Smooth muscle cell (in vitro differentiated cells): ENCODE data around the gene PHACTR4. TPM values are rescaled to one million over a fixed set of nuclear protein-coding genes. Genes with fewer than 3 reads are reported as not detected.
"Not testable (repeated sequence)": the region's sequence is repeated elsewhere in the genome, so short reads cannot be mapped to it uniquely, and the experiment has no call there.

Experiments
- DNase-seq: peaks from one replicate; lab custom pipeline; 2025; ENCODE audit not compliant: unreplicated experiment; lab: John Stamatoyannopoulos, UW
- H2AFZ ChIP-seq: fragments of 200-600 bp; sonication (generic); 2 replicates; pipeline ENCODE4 v1.6.0; 2016; ENCODE audit warnings: antibody characterized with exemption, low read depth, mild to moderate bottlenecking
- H3F3A ChIP-seq: fragments of 200-600 bp; sonication (generic); 2 replicates; pipeline ENCODE4 v1.6.0; 2017; ENCODE audit warnings: antibody characterized with exemption, low read depth
- H3K27ac ChIP-seq: fragments of 200-600 bp; sonication (generic); 2 replicates; pipeline ENCODE4 v1.5.1; 2016; ENCODE audit warnings: low read depth, mild to moderate bottlenecking
- H3K27me3 ChIP-seq: fragments of 200-600 bp; sonication (generic); 2 replicates; pipeline ENCODE4 v1.6.1; 2016; ENCODE audit warnings: low read depth, mild to moderate bottlenecking
- H3K36me3 ChIP-seq: fragments of 200-600 bp; sonication (generic); 2 replicates; pipeline ENCODE4 v1.5.1; 2016; ENCODE audit warnings: low read depth
- H3K4me1 ChIP-seq: fragments of 200-600 bp; sonication (generic); 2 replicates; pipeline ENCODE4 v1.5.1; 2016; ENCODE audit warnings: low read depth
- H3K4me2 ChIP-seq: fragments of 200-600 bp; sonication (generic); 2 replicates; pipeline ENCODE4 v1.6.0; 2016; ENCODE audit warnings: mild to moderate bottlenecking
- H3K4me3 ChIP-seq: fragments of 200-600 bp; sonication (generic); 2 replicates; pipeline ENCODE4 v1.5.1; 2016; ENCODE audit warnings: mild to moderate bottlenecking
- H3K79me2 ChIP-seq: fragments of 200-600 bp; sonication (generic); 2 replicates; pipeline ENCODE4 v1.6.0; 2016; ENCODE audit warnings: low read depth, mild to moderate bottlenecking
- H3K9ac ChIP-seq: fragments of 200-600 bp; sonication (generic); 2 replicates; pipeline ENCODE4 v1.6.0; 2016; ENCODE audit warnings: low read depth
- H3K9me3 ChIP-seq: fragments of 200-600 bp; sonication (generic); replicated peaks from 2 replicates; pipeline ENCODE4 v1.5.1; 2016; ENCODE audit warnings: low read depth
- H4K20me1 ChIP-seq: fragments of 200-600 bp; sonication (generic); 2 replicates; pipeline ENCODE4 v1.6.0; 2016; ENCODE audit warnings: low read depth
- CTCF ChIP-seq: fragments of 200-600 bp; sonication (generic); IDR thresholded peaks from 2 replicates; pipeline ENCODE4 v1.5.1; 2017; ENCODE audit warnings: borderline replicate concordance, mild to moderate bottlenecking, antibody characterized with exemption; ENCODE audit not compliant: insufficient read depth, poor library complexity, severe bottlenecking
- WGBS: methylation state at CpG from one replicate; pipeline ENCODE4 v1.1.7; 2016; ENCODE audit warnings: low lambda C conversion rate; 5-methylcytosine and 5-hydroxymethylcytosine counted together
- polyA plus RNA-seq: library from polyadenylated mRNA; unstranded; fragments of >200 nt; fragmentation: Nextera tagmentation; extraction: Ambion mirVana; gene quantifications from 2 replicates; pipeline ENCODE4 v1.2.1, GENCODE V29; 2016
- total RNA-seq: library from RNA; depleted of rRNA; stranded (reverse); fragments of >200 nt; gene quantifications from 2 replicates; pipeline ENCODE4 v1.2.3, GENCODE V29; 2014

The PHACTR4 gene
- total and polyA plus RNA-seq, 2 experiments from 2014 or later: 15.2 to 20.2 TPM

- Histone ChIP-seq H2AFZ (no peak overlapping the region), H3K4me1 (no peaks in the 10 kb centered on the region), H3K79me2 (no peaks in the 10 kb centered on the region), H3K4me2 (no peak overlapping the region), H3K27ac (no peak overlapping the region), H3K36me3 (no peaks in the 10 kb centered on the region), H3K4me3 (no peak overlapping the region), H4K20me1 (no peaks in the 10 kb centered on the region), H3K27me3 (no peaks in the 10 kb centered on the region), H3K9me3 (no peaks in the 10 kb centered on the region), H3K9ac (no peak overlapping the region), H3F3A (no peaks in the 10 kb centered on the region)
- no peak for DNase-seq
- no peak for TF ChIP-seq CTCF
- 95% methylated on average over 6 of the region's 6 CpGs for WGBS
Measured at GRCh38 chr1:28535180-28535579, 165.6 kb downstream of the PHACTR4 start.

- no peak overlapping the region for H3K27ac ChIP-seq
- H4K20me1 ChIP-seq: no peaks in the 10 kb centered on the region
- no peaks in the 10 kb centered on the region for H3K79me2 ChIP-seq
- H3K27me3 ChIP-seq: no peaks in the 10 kb centered on the region
- H3K36me3 ChIP-seq: no peaks in the 10 kb centered on the region
- no peak for TF ChIP-seq CTCF
- no peaks in the 10 kb centered on the region for H3K4me1 ChIP-seq
- H3K9me3 ChIP-seq: no peaks in the 10 kb centered on the region
- no peak overlapping the region for H2AFZ ChIP-seq
- no peak overlapping the region for H3K4me2 ChIP-seq
- H3K4me3 ChIP-seq: no peak overlapping the region
- no peaks in the 10 kb centered on the region for H3F3A ChIP-seq
- no peak for DNase-seq
- 64% methylated on average over 8 of the region's 8 CpGs for WGBS
- H3K9ac ChIP-seq: no peak overlapping the region
Measured at GRCh38 chr1:28537457-28538199, 168.1 kb downstream of the PHACTR4 start.

- Histone ChIP-seq H4K20me1 (no peaks in the 10 kb centered on the region), H3K4me2 (no peak overlapping the region), H3K27me3 (no peaks in the 10 kb centered on the region), H2AFZ (no peak overlapping the region), H3K36me3 (no peaks in the 10 kb centered on the region), H3F3A (no peaks in the 10 kb centered on the region), H3K9me3 (no peaks in the 10 kb centered on the region), H3K27ac (no peak overlapping the region), H3K4me3 (no peak overlapping the region), H3K4me1 (no peaks in the 10 kb centered on the region), H3K79me2 (no peaks in the 10 kb centered on the region), H3K9ac (no peak overlapping the region)
- 96% methylated on average over 6 of the region's 6 CpGs for WGBS
- TF ChIP-seq CTCF: no peak
- no peak for DNase-seq
Measured at GRCh38 chr1:28538286-28538685, 168.7 kb downstream of the PHACTR4 start.

- Histone ChIP-seq H3K36me3 (no peaks in the 10 kb centered on the region), H3K4me2 (no peak overlapping the region), H3K9me3 (no peaks in the 10 kb centered on the region), H3K9ac (no peak overlapping the region), H3F3A (no peaks in the 10 kb centered on the region), H3K27ac (no peak overlapping the region), H2AFZ (no peak overlapping the region), H3K79me2 (no peaks in the 10 kb centered on the region), H4K20me1 (no peaks in the 10 kb centered on the region), H3K4me3 (no peak overlapping the region), H3K27me3 (no peaks in the 10 kb centered on the region), H3K4me1 (no peaks in the 10 kb centered on the region)
- DNase-seq: no peak
- no peak for TF ChIP-seq CTCF
- 93% methylated on average over 7 of the region's 7 CpGs for WGBS
Measured at GRCh38 chr1:28540651-28541050, 171.1 kb downstream of the PHACTR4 start.

GRCh38 chr1:28541414-28542015 is 172.0 kb downstream of the PHACTR4 start:
- not testable (repeated sequence) for H4K20me1 ChIP-seq, H3K27ac ChIP-seq, H3K36me3 ChIP-seq, H3K9ac ChIP-seq, H3K9me3 ChIP-seq, H2AFZ ChIP-seq, H3K4me1 ChIP-seq, H3F3A ChIP-seq, H3K27me3 ChIP-seq, H3K4me3 ChIP-seq, H3K79me2 ChIP-seq, H3K4me2 ChIP-seq, DNase-seq
- WGBS: 95% methylated on average over 8 of the region's 8 CpGs
